ENCODE data around the gene IMMP2L.

IMMP2L gene

GRCh38 chr7:111105269-111105668 is 457.0 kb downstream of the IMMP2L start:
- H3K4me3 ChIP-seq (ENCODE audit: insufficient read depth, low read depth, low read length), result no peak overlapping the region

GRCh38 chr7:111104710-111105109 is 457.6 kb downstream of the IMMP2L start:
- Histone ChIP-seq H3K27ac (ENCODE audit: insufficient read depth, low read depth, low read length, poor library complexity, severe bottlenecking) (no peak overlapping the region), H3K27me3 (ENCODE audit: control insufficient read depth, insufficient read depth, low read length, poor library complexity, severe bottlenecking) (no peaks in the 10 kb centered on the region), H3K4me3 (ENCODE audit: insufficient read depth, low read depth, low read length) (no peak overlapping the region), H3K4me1 (ENCODE audit: control insufficient read depth, insufficient read depth, low read length) (no peaks in the 10 kb centered on the region), H3K36me3 (ENCODE audit: control insufficient read depth, insufficient read depth, low read length) (no peaks in the 10 kb centered on the region), H3K9me3 (ENCODE audit: control insufficient read depth, low read length) (no peaks in the 10 kb centered on the region)
- 81 to 86% methylated on average over 2 to 3 of the region's 3 CpGs for WGBS, 2 experiments

More at GRCh38 chr7:111105269-111105668, 457.0 kb downstream of the IMMP2L start:
- H3K36me3 ChIP-seq (ENCODE audit: control insufficient read depth, insufficient read depth, low read length), result no peaks in the 10 kb centered on the region
- H3K4me1 ChIP-seq (ENCODE audit: control insufficient read depth, insufficient read depth, low read length), result no peaks in the 10 kb centered on the region
- WGBS, 2 experiments, result 88 to 91% methylated on average over 3 of the region's 3 CpGs
- H3K27ac ChIP-seq (ENCODE audit: insufficient read depth, low read depth, low read length, poor library complexity, severe bottlenecking), result no peak overlapping the region
- no peaks in the 10 kb centered on the region for H3K27me3 ChIP-seq (ENCODE audit: control insufficient read depth, insufficient read depth, low read length, poor library complexity, severe bottlenecking)
- no peaks in the 10 kb centered on the region for H3K9me3 ChIP-seq (ENCODE audit: control insufficient read depth, low read length)

DNA sequence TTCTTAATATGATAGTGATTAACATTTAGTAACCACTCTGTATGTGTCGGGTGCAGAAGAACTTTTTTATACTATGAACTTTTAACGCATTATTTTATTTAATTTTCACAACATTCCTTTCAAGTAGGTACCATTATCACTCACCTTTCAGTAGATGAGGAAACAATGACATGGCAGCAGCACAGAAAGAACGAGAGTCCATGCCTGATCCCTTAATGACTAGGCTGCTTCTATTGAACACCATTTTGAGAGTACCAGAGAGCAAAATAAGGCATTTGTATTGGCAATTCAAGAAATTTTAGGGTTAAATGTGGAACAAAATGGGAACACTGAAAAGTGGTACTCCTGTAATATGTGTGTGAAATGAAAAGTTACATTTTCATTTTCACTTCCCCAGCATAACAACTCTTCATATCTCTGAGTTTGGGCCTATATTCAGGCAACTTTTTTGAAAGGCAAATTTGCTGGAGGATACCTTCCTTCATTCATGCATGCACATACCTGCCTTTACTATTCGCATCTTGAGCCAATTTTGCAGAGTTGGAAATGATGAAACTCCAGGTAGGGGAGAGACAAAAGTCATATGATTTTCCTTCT is 458.5 kb downstream of the IMMP2L start:
- Histone ChIP-seq H3K4me3 (ENCODE audit: insufficient read depth, low read depth, low read length) (no peak overlapping the region), H3K27ac (ENCODE audit: insufficient read depth, low read depth, low read length, poor library complexity, severe bottlenecking) (no peak overlapping the region), H3K36me3 (ENCODE audit: control insufficient read depth, insufficient read depth, low read length) (no peaks in the 10 kb centered on the region), H3K4me1 (ENCODE audit: control insufficient read depth, insufficient read depth, low read length) (peaks cover under 1% of the 10 kb centered on the region), H3K9me3 (ENCODE audit: control insufficient read depth, low read length) (no peaks in the 10 kb centered on the region), H3K27me3 (ENCODE audit: control insufficient read depth, insufficient read depth, low read length, poor library complexity, severe bottlenecking) (no peaks in the 10 kb centered on the region)
- WGBS, 2 experiments, result 92 to 95% methylated on average over 4 of the region's 4 CpGs

DNA sequence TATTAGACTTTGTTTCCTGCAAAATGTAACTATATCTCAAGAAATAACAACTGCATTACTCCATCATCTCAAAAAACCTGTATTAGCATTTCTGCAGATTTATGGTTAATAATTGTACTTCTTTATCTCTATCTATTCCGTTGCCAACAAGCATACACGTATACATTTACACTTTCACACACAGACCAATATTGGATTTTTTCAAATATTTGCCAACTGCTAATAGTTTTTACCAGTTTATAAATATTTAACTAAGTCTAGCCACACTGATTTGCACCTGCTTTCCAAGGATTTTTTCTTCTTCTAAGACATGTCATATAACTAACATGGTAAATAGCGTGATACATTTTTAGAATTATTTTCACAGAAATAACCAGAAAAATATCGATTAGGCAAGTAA is 459.2 kb downstream of the IMMP2L start:
- H3K4me3 ChIP-seq (ENCODE audit: insufficient read depth, low read depth, low read length), result no peak overlapping the region
- H3K27me3 ChIP-seq (ENCODE audit: control insufficient read depth, insufficient read depth, low read length, poor library complexity, severe bottlenecking), result no peaks in the 10 kb centered on the region
- no peaks in the 10 kb centered on the region for H3K36me3 ChIP-seq (ENCODE audit: control insufficient read depth, insufficient read depth, low read length)
- 94% methylated on average over 3 to 4 of the region's 4 CpGs for WGBS, 2 experiments
- H3K4me1 ChIP-seq (ENCODE audit: control insufficient read depth, insufficient read depth, low read length), result peaks cover 7% of the 10 kb centered on the region
- no peak overlapping the region for H3K27ac ChIP-seq (ENCODE audit: insufficient read depth, low read depth, low read length, poor library complexity, severe bottlenecking)
- H3K9me3 ChIP-seq (ENCODE audit: control insufficient read depth, low read length), result no peaks in the 10 kb centered on the region

DNA sequence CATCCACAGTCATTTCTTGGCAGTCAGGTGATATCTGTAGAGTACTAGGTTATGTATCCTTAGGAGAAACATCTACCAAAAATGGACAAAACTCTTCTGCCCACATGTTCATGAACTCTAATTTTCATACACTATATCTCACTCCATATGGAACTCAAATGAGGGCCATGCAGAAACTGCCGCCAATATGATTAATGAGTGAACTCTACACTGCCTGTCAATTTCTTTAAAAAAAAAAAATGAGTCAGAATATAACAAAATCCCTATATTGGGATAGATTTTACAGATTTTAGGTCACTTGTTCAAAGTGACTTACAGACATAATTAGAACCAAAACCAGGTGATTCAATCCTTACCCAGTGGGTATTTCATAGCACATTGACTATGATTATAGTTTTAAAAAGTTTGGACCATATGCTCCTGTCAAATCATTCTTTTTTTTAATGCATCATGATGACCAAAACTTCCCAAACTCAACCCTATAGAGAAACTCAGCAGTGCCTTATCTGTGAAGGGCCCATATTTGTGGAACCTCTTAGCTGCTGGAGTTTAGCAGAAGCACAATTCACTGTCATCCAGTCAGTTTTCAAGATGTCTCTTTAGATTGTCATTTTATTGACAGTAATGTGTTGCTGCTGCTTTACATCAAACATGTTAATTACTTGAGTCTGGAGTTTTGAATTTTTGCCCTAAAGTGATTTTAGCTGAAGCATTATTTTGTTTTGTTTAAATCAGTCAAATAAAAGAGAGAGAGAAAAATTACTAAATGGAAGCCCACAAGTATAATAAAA is 460.2 kb downstream of the IMMP2L start:
- Histone ChIP-seq H3K27me3 (ENCODE audit: control insufficient read depth, insufficient read depth, low read length, poor library complexity, severe bottlenecking) (no peaks in the 10 kb centered on the region), H3K9me3 (ENCODE audit: control insufficient read depth, low read length) (no peaks in the 10 kb centered on the region), H3K27ac (ENCODE audit: insufficient read depth, low read depth, low read length, poor library complexity, severe bottlenecking) (no peak overlapping the region), H3K4me1 (ENCODE audit: control insufficient read depth, insufficient read depth, low read length) (peaks cover 13% of the 10 kb centered on the region), H3K36me3 (ENCODE audit: control insufficient read depth, insufficient read depth, low read length) (no peaks in the 10 kb centered on the region), H3K4me3 (ENCODE audit: insufficient read depth, low read depth, low read length) (no peak overlapping the region)
- 100% methylated on average over 1 of the region's 1 CpG; no CpG with 5 or more reads in 1 of the 2 experiments for WGBS, 2 experiments

GRCh38 chr7:111098926-111099250 is 463.4 kb downstream of the IMMP2L start:
- 36 to 43% methylated on average over 1 of the region's 1 CpG for WGBS, 2 experiments
- Histone ChIP-seq H3K9me3 (ENCODE audit: control insufficient read depth, low read length) (no peaks in the 10 kb centered on the region), H3K27me3 (ENCODE audit: control insufficient read depth, insufficient read depth, low read length, poor library complexity, severe bottlenecking) (no peaks in the 10 kb centered on the region), H3K4me1 (ENCODE audit: control insufficient read depth, insufficient read depth, low read length) (peaks cover 25% of the 10 kb centered on the region), H3K27ac (ENCODE audit: insufficient read depth, low read depth, low read length, poor library complexity, severe bottlenecking) (no peak overlapping the region), H3K36me3 (ENCODE audit: control insufficient read depth, insufficient read depth, low read length) (no peaks in the 10 kb centered on the region), H3K4me3 (ENCODE audit: insufficient read depth, low read depth, low read length) (no peak overlapping the region)

- Histone ChIP-seq H3K4me1 (ENCODE audit: control insufficient read depth, insufficient read depth, low read length) (peaks cover 31% of the 10 kb centered on the region), H3K9me3 (ENCODE audit: control insufficient read depth, low read length) (no peaks in the 10 kb centered on the region), H3K36me3 (ENCODE audit: control insufficient read depth, insufficient read depth, low read length) (no peaks in the 10 kb centered on the region), H3K4me3 (ENCODE audit: insufficient read depth, low read depth, low read length) (no peak overlapping the region), H3K27ac (ENCODE audit: insufficient read depth, low read depth, low read length, poor library complexity, severe bottlenecking) (no peak overlapping the region), H3K27me3 (ENCODE audit: control insufficient read depth, insufficient read depth, low read length, poor library complexity, severe bottlenecking) (no peaks in the 10 kb centered on the region)
- WGBS, 2 experiments, result 14 to 17% methylated on average over 9 to 10 of the region's 10 CpGs
Measured at GRCh38 chr7:111098011-111098925, 464.0 kb downstream of the IMMP2L start.

DNA sequence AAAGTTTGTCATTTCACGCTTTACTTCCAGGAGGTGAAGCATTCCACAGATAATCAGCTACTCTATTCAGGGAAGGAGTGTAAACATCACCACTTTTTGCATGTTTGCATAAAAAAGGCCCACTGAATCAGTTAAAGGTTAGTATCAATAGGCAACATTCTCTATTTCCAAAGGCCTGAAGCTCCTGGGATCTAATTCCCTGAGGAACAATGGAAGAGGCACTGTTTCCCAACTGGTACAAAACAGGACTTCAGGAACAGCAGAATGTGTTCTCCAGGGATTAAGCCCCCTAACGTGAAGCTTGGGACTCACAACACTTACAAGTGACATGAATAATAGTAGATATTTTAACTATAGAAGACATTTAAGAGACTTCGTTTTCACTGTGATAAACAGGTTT is 465.3 kb downstream of the IMMP2L start:
- Histone ChIP-seq H3K9me3 (ENCODE audit: control insufficient read depth, low read length) (no peaks in the 10 kb centered on the region), H3K4me3 (ENCODE audit: insufficient read depth, low read depth, low read length) (no peak overlapping the region), H3K36me3 (ENCODE audit: control insufficient read depth, insufficient read depth, low read length) (no peaks in the 10 kb centered on the region), H3K4me1 (ENCODE audit: control insufficient read depth, insufficient read depth, low read length) (peaks cover 42% of the 10 kb centered on the region), H3K27me3 (ENCODE audit: control insufficient read depth, insufficient read depth, low read length, poor library complexity, severe bottlenecking) (no peaks in the 10 kb centered on the region), H3K27ac (ENCODE audit: insufficient read depth, low read depth, low read length, poor library complexity, severe bottlenecking) (no peak overlapping the region)
- WGBS, 2 experiments, result 2 to 27% methylated on average over 1 to 2 of the region's 3 CpGs

- Histone ChIP-seq H3K4me3 (ENCODE audit: insufficient read depth, low read depth, low read length) (no peak overlapping the region), H3K4me1 (ENCODE audit: control insufficient read depth, insufficient read depth, low read length) (peaks cover 54% of the 10 kb centered on the region), H3K27me3 (ENCODE audit: control insufficient read depth, insufficient read depth, low read length, poor library complexity, severe bottlenecking) (no peaks in the 10 kb centered on the region), H3K36me3 (ENCODE audit: control insufficient read depth, insufficient read depth, low read length) (no peaks in the 10 kb centered on the region), H3K27ac (ENCODE audit: insufficient read depth, low read depth, low read length, poor library complexity, severe bottlenecking) (no peak overlapping the region), H3K9me3 (ENCODE audit: control insufficient read depth, low read length) (no peaks in the 10 kb centered on the region)
- 80% methylated on average over 1 of the region's 1 CpG; no CpG with 5 or more reads in 1 of the 2 experiments for WGBS, 2 experiments
Measured at GRCh38 chr7:111094419-111094818, 467.9 kb downstream of the IMMP2L start.

DNA sequence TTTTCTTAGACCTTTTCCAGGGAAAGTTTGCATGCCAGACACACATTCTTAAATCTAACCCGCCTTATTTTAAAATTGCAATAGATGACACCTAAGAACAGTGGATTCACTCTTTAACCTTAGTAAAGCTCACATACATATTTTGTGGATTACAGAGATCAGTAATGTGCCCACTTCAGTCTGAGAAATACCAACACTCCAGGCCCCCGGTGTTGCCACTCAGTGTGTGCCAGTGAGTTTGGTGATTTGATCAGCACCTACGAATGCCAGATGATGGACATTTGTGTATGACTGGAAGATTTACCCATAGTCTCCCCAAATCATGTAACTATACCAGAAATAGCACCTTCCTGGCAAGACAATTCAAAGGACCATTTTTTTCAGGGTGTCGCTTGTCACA is 468.8 kb downstream of the IMMP2L start:
- Histone ChIP-seq H3K4me1 (ENCODE audit: control insufficient read depth, insufficient read depth, low read length) (peaks cover 51% of the 10 kb centered on the region), H3K4me3 (ENCODE audit: insufficient read depth, low read depth, low read length) (peak overlapping the region; percentile 22), H3K27ac (ENCODE audit: insufficient read depth, low read depth, low read length, poor library complexity, severe bottlenecking) (no peak overlapping the region), H3K27me3 (ENCODE audit: control insufficient read depth, insufficient read depth, low read length, poor library complexity, severe bottlenecking) (no peaks in the 10 kb centered on the region), H3K36me3 (ENCODE audit: control insufficient read depth, insufficient read depth, low read length) (no peaks in the 10 kb centered on the region), H3K9me3 (ENCODE audit: control insufficient read depth, low read length) (no peaks in the 10 kb centered on the region)
- 84 to 92% methylated on average over 4 of the region's 4 CpGs for WGBS, 2 experiments
